HG02763 (cell line): ENCODE measurements around the gene MYH14.
"Not testable (repeated sequence)": the region's sequence is repeated elsewhere in the genome, so short reads cannot be mapped to it uniquely, and the experiment has no call there.

Experiments
- ATAC-seq: cut with Tn5 transposase; IDR thresholded peaks from one replicate; pipeline ENCODE4 v1.9.1; 2021; ENCODE audit warnings: mild to moderate bottlenecking, moderate library complexity; ENCODE audit not compliant: unreplicated experiment

The MYH14 gene

DNA sequence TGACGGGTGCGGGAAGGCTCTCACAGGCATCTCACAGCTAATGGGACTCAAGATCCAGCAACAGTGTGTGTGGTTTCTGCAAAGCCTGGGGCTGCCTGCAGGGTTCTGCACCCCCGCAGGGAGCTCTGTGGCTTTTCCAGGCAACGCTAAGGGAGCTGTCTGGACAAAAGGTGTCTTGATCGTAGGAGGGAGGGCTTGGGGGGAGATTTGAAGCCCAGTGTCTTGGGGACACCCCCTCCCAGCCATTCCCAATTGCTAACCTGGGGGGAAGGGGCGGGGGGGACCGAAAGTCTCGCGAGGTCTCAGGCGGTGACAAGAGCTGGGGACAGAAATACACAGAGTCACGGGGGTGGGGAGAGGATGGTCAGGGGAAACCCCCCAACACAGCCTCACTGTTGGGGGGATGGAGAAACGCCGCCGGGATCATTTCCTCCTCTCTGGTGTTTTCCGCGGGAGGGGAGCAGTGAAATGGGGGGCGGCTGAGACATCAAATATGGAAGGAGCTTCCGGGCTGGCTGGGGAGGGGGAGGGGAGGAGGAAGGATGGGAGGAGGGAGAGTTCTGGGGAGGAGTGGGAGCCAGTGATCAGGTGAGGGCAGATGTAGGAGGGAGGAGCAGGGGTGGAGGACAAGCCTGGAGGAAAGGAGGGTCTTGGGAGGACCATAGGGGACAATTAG lies 112.5 kb downstream of the MYH14 start:
- no peak for ATAC-seq

GRCh38 chr19:50317115-50317514 lies 113.7 kb downstream of the MYH14 start:
- ATAC-seq = no peak

DNA sequence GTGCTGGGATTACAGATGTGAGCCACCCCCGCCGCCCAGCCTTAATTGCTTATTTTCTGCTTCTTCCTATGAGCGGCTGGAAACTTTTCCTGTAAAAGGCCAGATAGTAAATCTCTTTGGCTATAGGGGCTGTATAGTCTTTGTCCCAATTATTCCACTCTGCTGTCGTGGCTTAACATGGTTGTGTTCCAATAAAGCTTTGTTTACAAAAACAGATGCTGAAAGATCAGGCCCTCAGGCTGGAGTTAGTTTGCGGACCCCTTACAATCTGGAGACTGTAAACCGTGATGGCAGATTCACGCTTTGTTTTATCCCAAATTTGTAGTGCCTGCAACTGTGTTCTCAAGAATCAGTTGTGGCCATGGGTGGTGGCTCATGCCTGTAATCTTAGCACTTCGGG lies 115.0 kb downstream of the MYH14 start:
- ATAC-seq = no peak

DNA sequence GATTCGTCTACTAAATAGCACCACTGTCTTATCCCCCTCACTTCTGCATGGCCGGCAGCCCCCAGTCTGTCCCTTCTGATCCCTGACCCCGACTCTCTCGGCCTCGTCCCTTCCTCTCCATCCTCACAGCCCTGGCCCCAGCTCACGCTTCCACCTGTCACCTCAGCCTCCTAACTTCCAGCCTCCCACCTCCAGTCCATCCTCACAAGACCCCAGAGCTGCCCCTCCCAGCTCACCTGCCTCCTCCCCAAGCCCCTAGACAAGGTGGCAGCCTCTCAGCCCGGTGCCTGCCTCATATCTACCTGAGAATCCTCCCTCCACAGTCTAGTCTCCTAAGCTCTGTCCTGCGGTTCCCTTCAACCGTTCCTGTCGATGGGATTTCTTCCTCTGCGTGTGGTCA lies 115.7 kb downstream of the MYH14 start:
- no peak for ATAC-seq

GRCh38 chr19:50320051-50320450 lies 116.6 kb downstream of the MYH14 start:
- no peak for ATAC-seq

DNA sequence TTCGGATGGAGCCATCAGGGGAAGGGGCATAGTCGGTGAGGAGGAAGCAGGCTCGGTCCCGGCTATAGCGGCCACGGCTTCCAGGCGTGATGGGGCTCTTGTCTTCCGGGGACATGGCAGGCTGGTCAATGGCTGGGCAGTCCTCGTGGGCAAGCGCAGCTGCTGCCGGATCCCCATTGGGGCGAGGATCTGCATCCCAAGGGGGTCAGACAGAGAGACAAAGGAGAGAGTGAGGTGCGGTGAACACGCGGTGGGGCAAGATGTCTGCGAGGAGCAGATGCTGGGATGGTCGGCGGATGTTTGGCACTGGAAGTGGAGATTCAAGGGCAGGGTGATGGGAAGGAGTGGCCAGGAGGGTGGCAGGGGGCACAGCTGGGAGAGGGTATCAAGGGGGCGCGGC lies 117.2 kb downstream of the MYH14 start:
- ATAC-seq = no peak

DNA sequence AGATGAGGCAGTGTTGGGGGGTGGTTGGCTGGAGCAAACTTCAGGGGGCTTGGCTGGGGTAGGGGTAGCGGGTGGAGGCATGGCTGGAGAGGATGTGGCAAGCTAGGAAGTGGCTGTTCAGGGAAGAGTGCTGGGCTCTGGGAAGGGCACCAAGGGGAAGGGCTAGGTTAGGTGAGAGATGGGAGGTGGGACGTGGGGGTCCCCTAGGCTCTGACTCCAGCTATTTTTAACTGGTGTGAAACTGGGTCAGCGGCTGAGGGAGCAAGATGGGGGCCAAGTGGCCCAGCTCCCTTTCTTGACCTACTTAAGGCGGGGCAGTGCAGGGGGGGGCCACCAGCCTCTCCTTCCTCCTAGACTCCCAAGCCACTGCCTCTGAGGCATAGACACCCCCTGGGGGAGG lies 118.4 kb downstream of the MYH14 start:
- ATAC-seq = no peak

- no peak for ATAC-seq
Measured at GRCh38 chr19:50322234-50322633, 118.8 kb downstream of the MYH14 start.

- no peak for ATAC-seq
Measured at GRCh38 chr19:50322931-50323781, 119.7 kb downstream of the MYH14 start.

- no peak for ATAC-seq
Measured at GRCh38 chr19:50323782-50324133, 120.3 kb downstream of the MYH14 start.

GRCh38 chr19:50324331-50324730 lies 120.9 kb downstream of the MYH14 start:
- no peak for ATAC-seq

GRCh38 chr19:50325310-50326100 lies 122.1 kb downstream of the MYH14 start:
- no peak for ATAC-seq

DNA sequence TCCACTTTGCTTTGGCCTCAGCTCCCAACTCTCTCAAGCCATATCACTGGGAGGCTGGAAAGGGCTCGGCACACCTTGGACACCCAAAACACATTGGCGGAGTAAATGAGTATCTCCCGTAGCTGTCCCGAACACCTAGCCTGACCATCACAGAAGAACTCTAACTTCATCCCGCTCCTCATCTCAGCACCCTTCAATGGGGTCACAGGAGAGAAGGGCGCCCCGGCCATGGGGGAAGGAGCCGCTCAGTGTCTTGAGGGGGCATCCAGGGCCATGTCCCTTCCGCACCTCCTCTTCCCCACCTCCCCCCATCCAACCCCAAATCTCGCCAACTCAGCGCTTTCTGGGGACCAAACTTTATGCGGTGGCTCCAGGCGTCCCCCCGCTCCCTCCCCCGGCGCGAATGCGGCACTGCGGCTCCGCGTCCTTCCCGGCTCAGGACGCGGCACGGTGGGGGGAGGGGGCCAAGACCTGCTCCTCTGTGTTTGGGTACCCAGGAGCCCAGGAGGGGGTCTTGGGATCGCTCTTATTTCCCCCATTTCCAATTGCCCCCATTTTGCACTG lies 122.8 kb downstream of the MYH14 start:
- ATAC-seq = no peak

DNA sequence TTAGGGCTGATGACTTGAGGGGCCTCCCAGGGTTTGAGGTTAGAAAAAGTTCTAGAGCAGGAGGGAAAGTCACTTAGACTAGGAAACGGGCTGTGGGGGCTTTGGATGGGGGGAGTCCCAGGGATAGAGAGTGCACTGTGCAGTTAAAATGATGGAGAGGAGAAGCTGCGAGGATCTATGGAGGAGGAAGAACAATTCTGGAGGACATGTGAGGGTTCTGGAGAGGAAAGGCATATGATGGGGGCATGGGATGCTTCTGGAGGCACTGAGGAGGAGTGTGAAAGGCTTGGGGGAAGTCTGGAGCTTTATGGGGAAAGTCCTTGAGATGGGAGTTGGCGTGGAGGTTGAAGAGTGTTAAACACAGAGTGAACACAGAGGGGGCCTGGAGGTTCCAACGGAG lies 123.6 kb downstream of the MYH14 start:
- no peak for ATAC-seq

- ATAC-seq = no peak
Measured at GRCh38 chr19:50327461-50328223, 124.2 kb downstream of the MYH14 start.

DNA sequence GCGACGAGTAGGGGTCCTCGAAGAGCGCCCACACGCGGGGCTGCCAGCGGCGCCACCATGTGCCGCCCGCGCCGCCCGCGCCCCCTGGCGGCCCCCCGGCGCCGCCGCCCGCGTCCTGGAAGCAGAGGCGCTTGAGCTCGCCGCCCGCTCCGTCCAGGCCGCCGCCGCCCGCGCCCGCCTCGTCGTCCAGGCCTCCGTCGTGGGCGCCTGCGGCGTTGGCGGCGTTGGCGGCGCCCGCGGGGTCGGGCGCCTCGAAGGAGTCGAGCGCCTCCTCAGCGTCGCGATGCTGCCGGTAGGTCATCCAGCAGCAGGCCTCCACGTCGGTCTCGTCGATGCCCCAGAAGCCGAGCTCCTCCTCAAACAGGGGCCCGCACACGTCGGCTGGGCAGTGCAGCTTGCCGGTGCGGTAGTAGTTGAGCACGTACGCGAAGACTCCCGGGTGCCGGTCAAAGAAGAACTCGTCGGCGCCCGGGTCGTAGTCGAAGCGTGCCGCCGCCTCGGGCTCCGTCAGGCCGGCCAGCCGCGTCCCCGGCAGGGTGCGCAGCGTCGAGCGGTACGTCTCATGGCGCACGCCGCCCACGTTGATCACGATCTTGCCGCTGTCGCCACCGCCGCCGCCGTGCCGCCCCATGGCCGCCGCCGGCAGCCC lies 124.9 kb downstream of the MYH14 start:
- no peak for ATAC-seq

GRCh38 chr19:50328873-50329145 lies 125.4 kb downstream of the MYH14 start:
- no peak for ATAC-seq

DNA sequence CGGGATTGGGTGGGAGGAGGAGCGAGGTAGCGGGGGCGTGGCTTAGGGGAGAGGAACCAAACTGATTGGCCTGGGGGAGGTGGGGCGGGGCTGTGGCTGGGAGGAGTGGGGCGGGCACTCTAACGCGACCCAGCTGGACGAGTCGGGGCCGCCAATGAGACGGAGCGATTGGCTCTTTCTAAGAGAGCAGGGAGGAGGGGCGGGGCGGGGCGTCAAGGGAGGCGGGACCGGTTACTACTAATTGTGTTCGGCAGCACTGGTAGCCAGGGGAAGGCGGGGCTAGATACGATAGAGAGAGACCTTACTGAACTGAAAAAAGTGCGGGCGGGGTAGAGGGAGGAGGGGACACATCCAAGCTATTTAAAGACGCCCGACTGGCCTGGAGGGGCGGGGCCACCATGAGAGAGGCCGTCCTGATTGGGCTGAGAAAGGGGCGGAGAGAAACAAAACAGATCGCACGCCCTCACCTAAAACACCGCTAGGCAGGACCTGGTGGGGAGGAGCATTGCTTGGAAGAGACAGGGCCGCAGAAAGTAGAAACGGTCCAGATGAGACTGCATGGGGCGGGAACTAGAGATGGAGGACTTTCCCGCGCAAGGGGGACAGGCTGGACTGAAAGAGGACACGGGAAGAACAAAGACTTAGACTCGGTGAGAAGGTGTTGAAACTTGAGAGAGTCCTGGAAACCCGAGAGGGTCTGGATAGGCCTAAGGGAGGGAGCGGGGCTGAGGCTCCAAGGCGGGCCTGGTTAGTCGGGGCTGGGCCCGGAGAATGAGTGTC lies 125.9 kb downstream of the MYH14 start, which contains the start of gene KCNC3:
Gene KCNC3 (minus strand): TSS at position 232 of the 780 bp plus-strand sequence. CDS start 295 bp downstream, outside the sequence.
- ATAC-seq = peak; percentile 49

DNA sequence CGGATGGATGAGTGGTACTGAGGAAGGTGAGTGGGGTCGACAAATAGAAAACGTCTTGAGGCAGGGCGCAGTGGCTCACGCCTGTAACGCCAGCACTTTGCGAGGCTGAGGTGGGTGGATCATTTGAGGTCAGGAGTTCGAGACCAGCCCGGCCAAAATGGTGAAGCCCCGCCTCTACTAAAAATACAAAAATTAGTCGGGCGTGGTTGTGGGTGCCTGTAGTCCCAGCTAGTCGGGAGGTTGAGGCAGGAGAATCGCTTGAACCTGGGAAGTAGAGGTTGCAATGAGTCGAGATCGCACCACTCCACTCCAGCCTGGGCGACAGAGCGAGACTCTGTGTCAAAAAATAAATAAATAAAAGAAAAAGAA lies 126.5 kb downstream of the MYH14 start:
- ATAC-seq = not testable (repeated sequence)
